Activated naive CD4-positive, alpha-beta T cell treated with anti-CD3 and anti-CD28 coated beads, Interleukin-2, amount 50 U/mL, for 24 hours (primary cell): ENCODE measurements around the gene NPSR1.
"Not testable (repeated sequence)": the region's sequence is repeated elsewhere in the genome, so short reads cannot be mapped to it uniquely, and the experiment has no call there.

Source experiments
- H3K27ac Mint-ChIP-seq: one replicate; pipeline ENCODE4 v1.8.0; 2021; ENCODE audit warnings: mild to moderate bottlenecking, mixed read lengths
- H3K27me3 Mint-ChIP-seq: one replicate; pipeline ENCODE4 v1.8.0; 2021; ENCODE audit warnings: mixed read lengths
- H3K36me3 Mint-ChIP-seq: one replicate; pipeline ENCODE4 v1.8.0; 2021; ENCODE audit warnings: mixed read lengths
- H3K4me1 Mint-ChIP-seq: one replicate; pipeline ENCODE4 v1.8.0; 2021; ENCODE audit warnings: mixed read lengths
- H3K4me3 Mint-ChIP-seq: one replicate; pipeline ENCODE4 v1.8.0; 2021; ENCODE audit warnings: mild to moderate bottlenecking, mixed read lengths
- H3K9me3 Mint-ChIP-seq: one replicate; pipeline ENCODE4 v1.8.0; 2021; ENCODE audit warnings: mixed read lengths

NPSR1 gene

GRCh38 chr7:34760271-34760670 is 102.3 kb downstream of the NPSR1 start:
- no peak overlapping the region for H3K4me3 Mint-ChIP-seq
- H3K9me3 Mint-ChIP-seq = no peaks in the 10 kb centered on the region
- peaks cover 7% of the 10 kb centered on the region for H3K27me3 Mint-ChIP-seq
- H3K27ac Mint-ChIP-seq = no peak overlapping the region
- H3K4me1 Mint-ChIP-seq = no peaks in the 10 kb centered on the region
- no peaks in the 10 kb centered on the region for H3K36me3 Mint-ChIP-seq

GRCh38 chr7:34761206-34761605 is 103.2 kb downstream of the NPSR1 start:
- no peaks in the 10 kb centered on the region for H3K4me1 Mint-ChIP-seq
- H3K36me3 Mint-ChIP-seq = no peaks in the 10 kb centered on the region
- peaks cover 7% of the 10 kb centered on the region for H3K27me3 Mint-ChIP-seq
- H3K27ac Mint-ChIP-seq = no peak overlapping the region
- no peak overlapping the region for H3K4me3 Mint-ChIP-seq
- no peaks in the 10 kb centered on the region for H3K9me3 Mint-ChIP-seq

- no peaks in the 10 kb centered on the region for H3K4me1 Mint-ChIP-seq
- H3K4me3 Mint-ChIP-seq = no peak overlapping the region
- no peak overlapping the region for H3K27ac Mint-ChIP-seq
- peaks cover 7% of the 10 kb centered on the region for H3K27me3 Mint-ChIP-seq
- H3K9me3 Mint-ChIP-seq = no peaks in the 10 kb centered on the region
- H3K36me3 Mint-ChIP-seq = no peaks in the 10 kb centered on the region
These were observed 103.6 kb downstream of the NPSR1 start for GRCh38 chr7:34761627-34762026.

- Mint-ChIP-seq H3K9me3 (no peaks in the 10 kb centered on the region), H3K27me3 (peaks cover 7% of the 10 kb centered on the region), H3K4me3 (no peak overlapping the region), H3K4me1 (no peaks in the 10 kb centered on the region), H3K36me3 (no peaks in the 10 kb centered on the region), H3K27ac (no peak overlapping the region)
These were observed 104.7 kb downstream of the NPSR1 start for GRCh38 chr7:34762764-34763163.

GRCh38 chr7:34772296-34772938 is 114.4 kb downstream of the NPSR1 start:
- H3K4me1 Mint-ChIP-seq = no peaks in the 10 kb centered on the region
- H3K27me3 Mint-ChIP-seq = peaks cover under 1% of the 10 kb centered on the region
- no peak overlapping the region for H3K4me3 Mint-ChIP-seq
- H3K27ac Mint-ChIP-seq = no peak overlapping the region
- H3K36me3 Mint-ChIP-seq = no peaks in the 10 kb centered on the region
- peaks cover 8% of the 10 kb centered on the region for H3K9me3 Mint-ChIP-seq

- H3K36me3 Mint-ChIP-seq = no peaks in the 10 kb centered on the region
- no peaks in the 10 kb centered on the region for H3K4me1 Mint-ChIP-seq
- no peak overlapping the region for H3K4me3 Mint-ChIP-seq
- H3K27ac Mint-ChIP-seq = no peak overlapping the region
- H3K9me3 Mint-ChIP-seq = peaks cover 8% of the 10 kb centered on the region
- H3K27me3 Mint-ChIP-seq = peaks cover 6% of the 10 kb centered on the region
These were observed 118.8 kb downstream of the NPSR1 start for GRCh38 chr7:34776748-34777358.

- Mint-ChIP-seq H3K36me3 (peaks cover 3% of the 10 kb centered on the region), H3K4me1 (no peaks in the 10 kb centered on the region), H3K4me3 (no peak overlapping the region)
These were observed 122.5 kb downstream of the NPSR1 start for GRCh38 chr7:34780546-34780945.

GRCh38 chr7:34787586-34787985 is 129.6 kb downstream of the NPSR1 start:
- no peaks in the 10 kb centered on the region for H3K4me1 Mint-ChIP-seq
- H3K27me3 Mint-ChIP-seq = no peaks in the 10 kb centered on the region
- H3K4me3 Mint-ChIP-seq = no peak overlapping the region
- peaks cover 13% of the 10 kb centered on the region for H3K9me3 Mint-ChIP-seq
- H3K27ac Mint-ChIP-seq = no peak overlapping the region
- H3K36me3 Mint-ChIP-seq = peaks cover 3% of the 10 kb centered on the region

More at GRCh38 chr7:34780546-34780945, 122.5 kb downstream of the NPSR1 start:
- Mint-ChIP-seq H3K9me3 (peaks cover 24% of the 10 kb centered on the region), H3K27me3 (peaks cover 6% of the 10 kb centered on the region), H3K27ac (no peak overlapping the region)

- H3K36me3 Mint-ChIP-seq = no peaks in the 10 kb centered on the region
- H3K4me1 Mint-ChIP-seq = no peaks in the 10 kb centered on the region
- no peak overlapping the region for H3K4me3 Mint-ChIP-seq
- H3K9me3 Mint-ChIP-seq = peaks cover 5% of the 10 kb centered on the region
- peaks cover 14% of the 10 kb centered on the region for H3K27me3 Mint-ChIP-seq
- H3K27ac Mint-ChIP-seq = no peak overlapping the region
These were observed 148.8 kb downstream of the NPSR1 start for GRCh38 chr7:34806831-34807230.

- Mint-ChIP-seq H3K27ac (no peak overlapping the region), H3K4me1 (no peaks in the 10 kb centered on the region), H3K9me3 (peaks cover 5% of the 10 kb centered on the region), H3K27me3 (peaks cover 16% of the 10 kb centered on the region), H3K36me3 (no peaks in the 10 kb centered on the region), H3K4me3 (no peak overlapping the region)
These were observed 149.7 kb downstream of the NPSR1 start for GRCh38 chr7:34807548-34808340.

GRCh38 chr7:34814203-34814842 is 156.3 kb downstream of the NPSR1 start:
- H3K4me1 Mint-ChIP-seq, H3K36me3 Mint-ChIP-seq, H3K4me3 Mint-ChIP-seq, H3K27ac Mint-ChIP-seq, H3K9me3 Mint-ChIP-seq: not testable (repeated sequence)
- H3K27me3 Mint-ChIP-seq = peaks cover 17% of the 10 kb centered on the region

- Mint-ChIP-seq H3K27me3 (no peaks in the 10 kb centered on the region), H3K27ac (no peak overlapping the region), H3K4me3 (no peak overlapping the region), H3K36me3 (no peaks in the 10 kb centered on the region), H3K9me3 (no peaks in the 10 kb centered on the region), H3K4me1 (no peaks in the 10 kb centered on the region)
These were observed 164.0 kb downstream of the NPSR1 start for GRCh38 chr7:34821932-34822558.

GRCh38 chr7:34823650-34824258 is 165.7 kb downstream of the NPSR1 start:
- Mint-ChIP-seq H3K27ac (no peak overlapping the region), H3K36me3 (no peaks in the 10 kb centered on the region), H3K4me3 (no peak overlapping the region), H3K4me1 (no peaks in the 10 kb centered on the region), H3K9me3 (no peaks in the 10 kb centered on the region), H3K27me3 (no peaks in the 10 kb centered on the region)

GRCh38 chr7:34825221-34825620 is 167.2 kb downstream of the NPSR1 start:
- Mint-ChIP-seq H3K4me1 (no peaks in the 10 kb centered on the region), H3K4me3 (no peak overlapping the region), H3K9me3 (no peaks in the 10 kb centered on the region), H3K27me3 (no peaks in the 10 kb centered on the region), H3K36me3 (no peaks in the 10 kb centered on the region), H3K27ac (no peak overlapping the region)

GRCh38 chr7:34830390-34830789 is 172.4 kb downstream of the NPSR1 start:
- H3K9me3 Mint-ChIP-seq = no peaks in the 10 kb centered on the region
- H3K4me1 Mint-ChIP-seq = no peaks in the 10 kb centered on the region
- no peaks in the 10 kb centered on the region for H3K27me3 Mint-ChIP-seq
- no peaks in the 10 kb centered on the region for H3K36me3 Mint-ChIP-seq
- no peak overlapping the region for H3K27ac Mint-ChIP-seq
- H3K4me3 Mint-ChIP-seq = no peak overlapping the region
